GM19395 (cell line): Measurements from ENCODE around the gene NADSYN1.

Experiments used
- ATAC-seq: cut with Tn5 transposase; IDR thresholded peaks from one replicate; pipeline ENCODE4 v1.9.1; 2021; ENCODE audit warnings: mild to moderate bottlenecking, moderate library complexity; ENCODE audit not compliant: unreplicated experiment

Gene NADSYN1

GRCh38 chr11:71433648-71434450 is 19.2 kb upstream of the NADSYN1 start:
- ATAC-seq: no peak

GRCh38 chr11:71434576-71435130 is 18.4 kb upstream of the NADSYN1 start:
- ATAC-seq: no peak

- no peak for ATAC-seq
These were observed 17.6 kb upstream of the NADSYN1 start for GRCh38 chr11:71435278-71435951.

- no peak for ATAC-seq
These were observed 16.1 kb upstream of the NADSYN1 start for GRCh38 chr11:71436861-71437260.

GRCh38 chr11:71437399-71437798 is 15.6 kb upstream of the NADSYN1 start:
- ATAC-seq: no peak

GRCh38 chr11:71437879-71438278 is 15.1 kb upstream of the NADSYN1 start:
- ATAC-seq: no peak

GRCh38 chr11:71438650-71439049 is 14.4 kb upstream of the NADSYN1 start:
- no peak for ATAC-seq

GRCh38 chr11:71440021-71440755 is 12.8 kb upstream of the NADSYN1 start:
- ATAC-seq: no peak

- no peak for ATAC-seq
These were observed 11.8 kb upstream of the NADSYN1 start for GRCh38 chr11:71441251-71441650.

- no peak for ATAC-seq
These were observed 10.9 kb upstream of the NADSYN1 start for GRCh38 chr11:71442123-71442522.

GRCh38 chr11:71442880-71443279 is 10.1 kb upstream of the NADSYN1 start:
- no peak for ATAC-seq

GRCh38 chr11:71443736-71444445 is 9.1 kb upstream of the NADSYN1 start:
- ATAC-seq: no peak

GRCh38 chr11:71444811-71445210 is 8.2 kb upstream of the NADSYN1 start:
- ATAC-seq: no peak

- ATAC-seq: no peak
These were observed 6.9 kb upstream of the NADSYN1 start for GRCh38 chr11:71446150-71446549.

- ATAC-seq: no peak
These were observed 5.9 kb upstream of the NADSYN1 start for GRCh38 chr11:71446942-71447688.

- ATAC-seq: no peak
These were observed 5.2 kb upstream of the NADSYN1 start for GRCh38 chr11:71447791-71448256.

GRCh38 chr11:71448257-71449171 is 4.5 kb upstream of the NADSYN1 start, which contains the start of gene DHCR7:
Gene DHCR7, minus strand, starts transcription at chr11:71448393. Its CDS starts 3,441 bp downstream, at chr11:71444952.
- peak; percentile 80 for ATAC-seq

- no peak for ATAC-seq
These were observed 3.4 kb upstream of the NADSYN1 start for GRCh38 chr11:71449596-71449995.

- no peak for ATAC-seq
These were observed 2.5 kb upstream of the NADSYN1 start for GRCh38 chr11:71450507-71450906.
